DOHH2 (cell line): ENCODE data around the gene SPDL1.

ENCODE experiments used
- CTCF ChIP-seq: fragments of 200-600 bp; sonication (generic); IDR thresholded peaks from one replicate; pipeline ENCODE4 v1.5.1; 2014; ENCODE audit warnings: antibody characterized with exemption, mild to moderate bottlenecking, low read depth, low read length; ENCODE audit not compliant: poor library complexity, severe bottlenecking
- EZH2phosphoT487 ChIP-seq: fragments of 200-600 bp; sonication (generic); IDR thresholded peaks from 2 replicates; pipeline ENCODE4 v1.6.1; 2017; ENCODE audit warnings: borderline replicate concordance, mild to moderate bottlenecking, antibody characterized with exemption, low read length, moderate library complexity, mixed read lengths

GRCh38 chr5:169551696-169552095 lies 31.9 kb upstream of the SPDL1 start:
- no peak for TF ChIP-seq CTCF
- no peak for TF ChIP-seq EZH2phosphoT487
